HG03045 (cell line): ENCODE results near the gene CCDC9B.

ENCODE experiments used
- ATAC-seq: cut with Tn5 transposase; IDR thresholded peaks from one replicate; pipeline ENCODE4 v1.9.1; 2021; ENCODE audit warnings: mild to moderate bottlenecking, moderate library complexity; ENCODE audit not compliant: unreplicated experiment

Gene CCDC9B

DNA sequence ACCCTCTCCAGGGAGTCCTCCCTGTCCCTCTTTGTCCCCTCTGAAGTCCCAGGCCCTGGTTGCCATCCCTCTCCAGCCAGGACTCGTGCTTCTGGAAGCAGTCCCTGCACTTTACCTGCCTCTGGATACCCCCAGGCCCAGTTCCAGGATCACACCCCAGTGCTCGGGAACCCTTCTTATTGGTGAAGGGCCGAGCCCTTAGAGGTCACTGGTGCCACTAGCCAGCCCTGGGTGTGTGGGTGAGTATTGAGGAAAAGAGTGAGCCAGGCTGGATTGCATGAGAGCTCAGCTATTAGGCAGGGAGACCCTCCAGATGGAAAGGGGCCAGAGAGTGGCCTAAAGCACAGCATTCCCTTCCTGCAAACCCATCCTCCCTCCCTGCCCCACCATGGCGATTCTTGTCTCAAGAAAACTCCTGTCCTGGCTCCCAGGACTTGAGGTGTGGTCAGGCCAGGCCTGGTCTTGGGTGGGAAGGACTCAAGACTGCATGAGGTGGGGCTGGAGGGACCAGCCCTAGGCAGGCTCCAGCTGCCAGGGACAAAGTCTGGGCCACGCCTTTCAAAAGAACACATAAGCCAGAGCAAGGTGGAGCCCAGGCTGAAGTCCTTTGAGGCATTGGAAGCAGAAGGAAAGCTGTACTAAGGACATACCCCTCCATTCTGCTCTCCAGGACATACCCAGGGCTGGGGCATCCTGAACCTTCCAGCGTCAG is 5.3 kb upstream of the CCDC9B start:
- no peak for ATAC-seq

DNA sequence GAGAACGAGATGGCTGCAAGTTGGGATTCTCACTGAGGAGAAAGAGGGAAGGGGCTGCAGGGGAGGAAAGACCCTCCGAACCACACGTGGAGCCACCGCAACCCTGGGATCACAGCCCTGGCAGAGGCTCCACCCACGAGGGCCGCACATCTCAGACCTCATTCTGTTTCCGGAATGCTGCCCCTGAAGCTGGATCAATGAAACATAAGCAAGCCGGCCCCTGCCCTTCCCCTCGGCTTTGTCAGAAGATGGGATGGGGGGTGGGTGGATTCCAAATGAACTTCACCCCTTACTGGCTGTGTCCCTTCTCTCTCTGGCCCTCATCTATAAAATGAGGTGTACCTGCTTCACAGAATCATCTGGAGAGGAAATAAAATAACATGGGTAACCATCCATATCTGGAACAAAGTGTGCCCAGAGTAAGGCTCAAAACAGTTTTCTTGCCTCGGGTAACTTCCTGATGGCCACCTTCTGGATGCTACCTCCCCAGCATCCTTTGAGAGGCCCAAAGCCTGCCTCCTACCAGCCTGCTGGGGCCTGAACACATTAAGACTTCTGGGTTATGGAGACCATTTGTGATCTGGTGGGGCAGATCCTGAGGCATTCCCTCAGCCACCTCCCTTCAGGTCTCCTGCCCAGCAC is 4.6 kb upstream of the CCDC9B start:
- no peak for ATAC-seq

DNA sequence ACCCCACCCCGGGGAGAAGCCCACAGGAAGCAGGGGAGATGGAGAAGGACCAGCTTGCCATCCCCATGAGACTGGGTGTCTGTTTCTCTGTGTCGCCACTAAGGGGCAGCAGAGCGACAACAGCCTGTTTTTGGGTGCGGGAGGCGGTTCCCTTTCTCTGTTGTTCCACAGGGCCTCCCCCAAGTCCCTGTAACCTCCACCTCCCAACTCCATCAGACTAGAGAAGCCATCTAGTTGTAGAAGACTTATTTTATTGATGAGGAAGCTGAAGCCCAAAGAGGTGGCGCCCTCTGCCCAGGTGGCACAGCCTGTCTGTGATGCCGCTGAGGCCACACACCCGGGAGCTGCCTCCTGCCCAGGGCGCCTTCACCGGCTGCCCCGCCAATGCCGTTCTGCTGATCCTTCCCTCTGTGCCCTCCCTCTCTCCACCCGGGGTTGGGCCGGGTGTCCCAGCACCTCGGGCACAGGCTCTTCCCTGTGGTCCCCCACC is 3.9 kb upstream of the CCDC9B start:
- no peak for ATAC-seq

DNA sequence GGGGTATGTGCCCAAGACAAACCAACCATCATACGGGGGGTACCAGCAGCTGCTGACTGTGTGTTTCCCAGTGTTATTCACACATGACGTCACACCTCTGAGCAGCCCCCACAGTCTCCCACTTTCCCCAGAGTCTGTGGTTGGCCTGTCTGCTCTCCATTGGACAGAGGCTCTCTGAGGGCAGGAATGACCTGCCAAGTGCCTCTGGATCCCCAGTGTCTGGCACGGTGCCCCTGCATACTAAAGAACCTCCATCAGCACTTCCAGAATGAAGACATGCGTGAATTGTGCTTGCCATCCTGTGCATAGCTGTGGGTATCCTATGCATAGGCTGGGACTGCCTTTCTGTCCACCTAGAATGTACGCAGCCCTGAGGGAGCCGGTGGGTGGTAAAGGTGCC is 3.5 kb upstream of the CCDC9B start:
- no peak for ATAC-seq

DNA sequence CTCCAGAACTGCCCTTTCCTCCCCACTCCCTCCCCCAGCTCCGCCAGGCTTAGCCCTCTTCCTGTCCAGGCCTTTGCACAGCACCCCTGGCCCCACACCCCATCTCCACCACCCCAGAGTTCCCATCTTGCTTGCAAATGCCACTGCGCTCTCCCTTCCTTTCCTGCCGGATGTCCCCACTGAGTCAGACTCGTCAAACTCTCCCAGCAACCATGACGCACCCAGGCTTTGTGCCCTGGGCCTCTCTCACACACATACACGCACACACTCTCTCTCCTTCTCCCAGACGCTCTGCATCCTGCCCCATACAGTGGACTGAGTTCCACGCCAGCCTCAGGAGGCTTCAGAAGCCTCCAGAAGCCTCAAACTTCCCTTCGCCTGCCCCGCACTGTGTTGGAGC is 2.8 kb upstream of the CCDC9B start:
- ATAC-seq = no peak

DNA sequence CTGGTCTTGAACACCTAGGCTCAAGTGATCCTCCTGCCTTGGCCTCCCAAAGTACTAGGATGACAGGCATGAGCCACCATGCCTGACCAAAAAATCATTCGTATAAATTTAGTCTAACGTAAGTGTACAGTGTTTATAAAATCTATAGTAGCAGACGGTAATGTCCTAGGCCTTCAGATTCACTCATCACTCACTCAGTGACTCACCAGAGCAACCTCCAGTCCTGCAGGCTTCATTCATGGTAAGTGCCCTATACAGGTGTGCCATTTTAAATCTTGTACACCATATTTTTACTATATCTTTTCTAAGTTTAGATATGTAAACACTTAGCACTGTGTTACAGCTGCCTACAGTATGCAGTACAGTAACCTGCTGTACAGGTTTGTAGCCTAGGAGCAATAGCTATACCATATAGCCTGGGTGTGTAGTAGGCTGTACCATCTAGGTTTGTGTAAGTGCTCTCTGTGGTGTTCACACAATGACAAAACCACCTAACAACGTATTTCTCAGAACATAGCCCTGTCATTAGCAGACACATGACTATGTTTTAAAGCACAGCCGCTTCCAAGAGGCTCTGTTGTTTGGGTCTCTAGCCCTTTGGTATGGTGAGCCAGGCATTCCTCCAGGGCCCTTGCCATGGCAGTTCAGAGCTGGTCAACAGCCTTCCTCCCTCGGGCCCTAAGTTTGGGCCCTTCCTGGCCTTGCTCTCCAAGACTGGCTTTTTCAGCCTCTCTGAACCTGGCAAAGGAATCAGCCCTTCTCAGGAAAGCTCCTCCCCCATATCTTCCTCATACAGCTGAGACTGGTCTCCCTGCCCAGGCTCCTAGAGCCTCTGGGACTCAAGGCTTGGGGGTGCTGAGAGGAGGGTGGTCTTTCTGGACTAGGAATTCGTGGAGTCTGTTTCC is 1.9 kb upstream of the CCDC9B start:
- no peak for ATAC-seq

DNA sequence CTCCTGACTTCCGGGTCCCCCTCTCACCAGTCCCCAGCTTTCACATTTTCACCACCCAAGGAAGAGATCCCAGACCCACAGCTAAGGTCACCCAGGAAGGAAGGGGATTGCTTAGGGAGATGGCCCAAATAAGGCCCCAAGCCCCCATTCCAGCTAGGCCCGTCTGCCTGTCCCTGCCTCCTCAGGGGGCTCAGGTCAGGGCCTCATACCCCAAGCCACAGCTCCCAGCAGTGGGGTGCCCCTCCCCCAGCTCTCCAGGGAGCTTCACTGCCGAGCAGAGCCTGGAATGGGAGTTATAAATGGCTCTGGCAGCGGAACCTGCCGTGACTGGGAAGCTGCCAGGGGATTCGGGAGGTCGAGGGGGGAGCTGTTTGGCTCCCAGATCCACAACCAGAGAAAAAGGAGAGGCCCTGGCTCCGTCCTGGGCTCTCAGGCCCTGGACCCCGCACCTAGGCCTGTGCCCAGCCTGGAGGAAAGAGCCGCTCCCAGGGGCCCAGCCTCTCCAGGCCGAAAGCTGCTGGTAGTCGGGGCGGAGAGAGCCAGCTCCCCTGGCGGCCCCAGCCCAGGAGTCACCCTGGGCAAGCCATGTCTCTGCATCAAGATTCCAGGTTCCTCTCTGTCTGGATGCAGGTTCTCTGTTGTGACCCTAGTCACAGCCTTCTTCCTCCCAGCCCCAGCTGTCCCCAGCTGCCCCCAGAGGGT is 550 bp downstream of the CCDC9B start:
- ATAC-seq = no peak

DNA sequence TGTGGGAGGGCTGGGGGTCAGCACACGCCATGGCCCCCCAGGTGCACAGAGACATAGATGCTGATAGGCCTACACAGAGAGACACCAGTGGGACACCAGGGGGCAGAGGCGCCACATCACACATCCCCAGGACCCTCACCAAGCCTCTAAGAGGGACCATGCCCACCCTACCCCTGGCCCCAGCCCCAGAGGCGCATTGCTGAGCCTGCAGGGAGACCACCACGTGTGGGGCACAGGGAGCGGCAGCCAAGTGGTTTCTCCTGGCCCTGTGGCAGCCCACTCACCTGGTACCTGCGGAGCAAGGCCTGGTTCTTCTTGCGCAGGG is 1.2 kb downstream of the CCDC9B start:
- ATAC-seq = no peak

DNA sequence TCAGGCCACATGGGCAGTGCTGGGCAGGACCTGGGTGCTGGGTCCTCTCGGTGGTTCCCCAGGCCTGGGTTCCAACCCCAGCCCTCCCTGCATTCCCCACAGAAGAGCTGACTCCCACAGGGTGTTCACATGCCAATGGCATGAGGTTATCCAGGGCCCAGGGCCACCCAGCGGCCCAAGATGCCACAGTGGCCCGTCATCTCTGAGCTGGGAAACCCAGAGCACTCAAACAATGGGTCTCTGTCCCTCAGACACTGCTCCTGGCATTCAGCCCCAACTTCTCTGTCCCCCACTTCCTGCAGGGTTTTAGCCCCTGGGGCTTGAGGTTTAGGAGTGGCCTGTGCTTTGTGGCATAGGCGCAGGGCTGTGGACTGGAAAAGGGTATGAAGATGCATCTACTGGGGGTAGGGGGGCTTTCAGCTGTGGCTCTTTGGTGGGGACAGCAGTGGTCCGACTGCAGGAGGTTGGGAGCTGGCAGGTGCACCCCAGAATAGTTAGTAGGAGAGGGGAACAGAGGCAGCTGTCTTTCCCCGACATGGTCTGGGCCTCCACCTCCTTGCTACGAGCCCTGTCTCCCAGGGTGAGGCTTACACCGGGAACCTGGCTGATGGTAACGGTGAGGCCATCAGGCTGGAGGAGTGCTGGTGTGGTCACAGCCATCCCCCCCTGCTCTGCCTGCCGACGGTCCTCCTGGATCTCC is 1.7 kb downstream of the CCDC9B start:
- no peak for ATAC-seq

DNA sequence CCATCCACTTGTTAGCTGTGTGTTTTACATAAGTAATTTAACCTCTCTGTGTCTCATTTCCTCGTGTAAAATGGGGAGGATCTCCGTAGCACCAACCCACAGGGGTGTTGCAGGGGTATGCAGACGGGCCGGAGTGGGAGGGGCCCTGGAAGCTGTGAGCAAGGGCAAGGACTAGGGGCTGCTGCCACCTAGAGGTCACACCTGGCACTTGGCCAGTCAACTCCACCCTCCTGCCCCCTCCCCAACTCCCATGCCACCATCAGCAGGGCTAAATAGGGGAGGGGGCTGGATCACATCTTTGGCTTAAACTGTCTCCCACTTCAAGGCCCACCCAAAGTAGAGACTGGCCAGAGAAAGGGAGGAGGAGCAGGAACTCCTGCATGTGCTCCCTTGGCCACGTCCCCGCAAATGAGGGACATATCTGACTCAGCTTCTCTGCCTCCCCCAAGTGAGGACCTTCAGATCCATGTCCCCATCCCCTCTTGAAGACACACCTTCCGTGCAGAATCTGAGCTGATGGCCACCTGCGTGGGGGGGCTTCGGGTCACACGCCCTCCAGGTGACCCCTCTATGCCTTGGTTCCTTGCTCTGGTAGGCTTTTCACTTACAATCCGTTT is 2.6 kb downstream of the CCDC9B start:
- ATAC-seq = no peak

DNA sequence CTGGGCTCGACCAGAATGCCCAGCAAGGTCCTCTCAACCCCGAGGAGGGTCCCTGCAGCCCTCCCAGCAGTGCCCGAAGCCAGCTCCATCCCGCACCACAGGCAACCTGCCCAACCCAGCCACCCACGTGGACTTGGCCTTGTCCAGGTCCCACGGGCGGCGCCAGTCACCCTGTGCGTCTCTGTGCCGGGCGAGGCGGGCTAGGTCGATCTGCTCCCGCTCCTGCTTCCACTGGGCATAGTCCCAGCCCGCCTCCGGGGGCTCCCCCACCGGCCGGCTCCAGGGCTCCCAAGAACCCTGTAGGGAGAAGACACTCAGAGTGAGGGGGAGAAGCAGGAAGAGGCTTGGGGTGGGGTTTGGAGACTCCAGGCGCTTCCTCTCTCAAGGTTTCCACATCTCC is 3.1 kb downstream of the CCDC9B start:
- no peak for ATAC-seq

DNA sequence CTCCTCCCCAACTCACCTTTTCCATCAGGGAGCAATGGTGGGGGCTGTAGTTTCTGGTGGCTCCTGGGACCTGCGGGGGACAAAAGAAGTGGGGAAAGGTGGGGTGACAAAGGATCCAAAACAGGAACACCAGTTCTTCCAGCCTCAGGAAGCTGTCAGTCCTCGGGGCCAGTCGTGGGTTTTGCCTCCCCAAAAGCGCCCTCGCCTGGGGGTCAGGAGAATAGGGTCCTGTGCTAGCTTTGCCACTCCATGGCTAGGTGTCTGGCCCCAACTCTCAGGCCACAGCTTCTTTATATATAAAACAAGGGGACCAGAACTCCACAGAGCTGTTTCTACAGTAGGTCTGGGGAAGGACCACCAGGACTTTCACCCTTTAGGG is 4.0 kb downstream of the CCDC9B start:
- ATAC-seq = no peak

DNA sequence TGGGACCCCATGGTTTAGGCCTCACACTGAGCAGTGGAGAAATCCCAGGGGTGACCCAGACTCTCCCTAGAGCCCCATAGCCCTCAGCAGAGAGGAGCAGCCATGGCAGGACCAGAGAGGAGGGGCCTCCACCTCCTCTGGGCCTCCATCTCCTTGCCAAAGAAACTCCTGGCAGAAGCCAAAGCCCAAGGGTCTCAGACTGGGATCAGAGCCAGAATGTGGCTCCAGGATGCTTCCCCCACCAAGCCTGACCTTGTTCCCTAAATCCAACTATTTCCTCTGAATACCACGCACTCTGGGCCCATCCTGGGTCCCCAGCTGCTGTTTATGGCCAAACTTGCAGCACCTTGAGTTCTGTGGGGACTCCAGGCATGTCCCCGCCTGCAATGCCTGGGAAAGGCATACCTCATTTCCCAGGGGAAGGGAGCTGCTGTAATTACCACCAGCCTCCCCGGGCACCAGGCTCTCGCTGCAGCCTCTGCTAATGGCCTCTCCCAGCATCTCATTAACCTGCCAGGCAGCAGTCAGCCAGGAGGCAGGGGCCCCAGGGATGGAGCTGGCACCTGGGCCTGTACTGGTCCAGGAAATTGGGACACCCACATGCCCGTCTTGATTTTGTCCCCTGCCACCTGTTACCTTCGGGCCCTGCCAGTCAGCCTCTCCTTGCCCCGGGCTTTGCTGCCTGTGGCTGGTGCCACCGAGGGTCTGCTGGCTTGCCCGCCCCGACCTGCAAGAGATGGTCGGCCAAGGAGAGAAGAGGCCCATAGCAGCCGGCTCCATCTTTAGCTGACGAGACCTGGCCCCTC is 4.6 kb downstream of the CCDC9B start:
- ATAC-seq = no peak

DNA sequence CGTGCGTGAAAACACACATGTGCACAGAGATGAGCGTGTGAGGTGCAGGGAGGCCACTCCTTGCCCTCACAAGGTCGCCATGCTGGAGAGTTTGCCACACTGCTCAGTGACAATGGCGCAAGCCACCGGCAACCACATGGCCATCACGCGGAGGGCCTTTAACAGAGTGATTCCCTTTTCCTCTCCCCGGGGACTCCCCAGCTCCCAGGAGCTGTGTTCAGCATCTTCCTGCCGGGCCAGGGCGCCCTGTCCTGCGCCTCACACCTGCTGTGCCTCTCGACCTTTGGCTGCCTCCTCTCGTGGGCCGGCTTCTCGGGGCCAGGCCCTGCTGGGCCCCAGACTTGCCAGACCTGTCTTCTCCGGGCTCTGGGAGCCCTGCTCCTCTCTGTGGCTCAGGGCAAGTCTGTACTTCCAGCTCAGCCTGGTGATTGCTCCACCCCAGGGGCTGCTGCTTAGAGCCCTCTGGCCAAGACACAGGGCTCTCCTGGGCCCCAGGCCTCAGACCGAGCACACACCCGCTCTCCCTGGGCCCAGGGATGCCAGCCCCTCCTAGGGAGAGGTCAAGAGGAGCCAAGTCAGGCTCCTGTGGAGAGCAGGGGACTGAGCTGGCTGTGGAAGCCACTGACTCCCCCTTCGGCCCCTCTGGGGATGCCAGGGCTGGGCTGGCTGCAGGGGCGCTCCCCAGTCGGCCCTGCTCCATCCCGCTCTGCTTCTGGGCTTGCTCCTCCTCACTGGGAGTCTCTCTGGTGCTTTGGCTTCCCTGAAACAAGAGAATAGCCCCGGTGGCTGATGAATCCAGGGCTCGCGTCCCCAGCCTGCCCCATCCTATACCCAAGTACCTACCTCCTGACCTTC is 5.6 kb downstream of the CCDC9B start:
- no peak for ATAC-seq

DNA sequence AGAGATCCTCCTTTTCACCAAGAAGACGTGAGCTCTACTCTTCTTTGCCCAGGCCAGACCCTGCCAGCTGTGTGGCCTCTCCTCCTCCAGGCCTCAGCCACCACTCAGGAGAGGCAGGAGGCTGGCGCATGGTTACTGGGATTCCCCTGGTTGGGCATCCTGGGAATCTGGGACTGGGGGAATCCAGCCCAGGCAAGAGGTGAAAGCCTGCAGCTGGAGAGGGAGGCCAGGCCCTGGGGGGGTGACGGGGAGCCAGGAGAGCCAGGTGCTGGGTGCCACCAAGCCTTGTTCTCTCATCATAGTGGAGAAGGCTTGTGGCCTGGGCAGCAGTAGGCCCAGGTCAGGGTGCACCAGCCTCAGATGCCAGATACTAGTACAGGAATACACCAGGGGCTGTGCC is 6.2 kb downstream of the CCDC9B start:
- no peak for ATAC-seq

DNA sequence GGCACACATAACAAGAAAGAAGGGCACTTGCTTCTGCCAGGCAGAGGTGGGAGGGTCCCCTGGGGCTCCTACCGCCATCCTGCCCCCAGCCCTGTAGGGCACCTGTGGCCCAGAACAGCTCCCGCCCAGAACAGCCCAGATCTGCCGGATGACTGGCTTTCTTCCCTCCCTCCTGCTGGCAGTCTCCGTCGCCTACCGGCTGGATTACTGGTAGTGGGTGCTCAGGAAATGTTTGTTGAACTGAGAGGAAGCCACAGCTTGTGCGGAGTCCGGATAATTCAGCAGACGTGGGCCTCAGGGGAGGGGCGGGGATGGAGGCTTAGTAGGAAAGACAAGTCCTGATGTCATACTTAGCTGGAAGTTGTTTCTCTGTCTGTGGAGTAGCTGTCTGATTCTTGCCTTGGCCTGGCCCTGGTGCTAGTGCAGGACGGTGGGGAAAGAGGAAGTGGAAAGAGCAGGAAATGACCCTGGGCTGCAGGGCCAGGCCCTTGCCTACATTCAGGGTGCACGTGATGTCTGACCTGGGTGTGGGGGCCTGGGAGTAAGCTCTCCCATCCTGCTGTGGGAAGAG is 6.7 kb downstream of the CCDC9B start:
- ATAC-seq = no peak

DNA sequence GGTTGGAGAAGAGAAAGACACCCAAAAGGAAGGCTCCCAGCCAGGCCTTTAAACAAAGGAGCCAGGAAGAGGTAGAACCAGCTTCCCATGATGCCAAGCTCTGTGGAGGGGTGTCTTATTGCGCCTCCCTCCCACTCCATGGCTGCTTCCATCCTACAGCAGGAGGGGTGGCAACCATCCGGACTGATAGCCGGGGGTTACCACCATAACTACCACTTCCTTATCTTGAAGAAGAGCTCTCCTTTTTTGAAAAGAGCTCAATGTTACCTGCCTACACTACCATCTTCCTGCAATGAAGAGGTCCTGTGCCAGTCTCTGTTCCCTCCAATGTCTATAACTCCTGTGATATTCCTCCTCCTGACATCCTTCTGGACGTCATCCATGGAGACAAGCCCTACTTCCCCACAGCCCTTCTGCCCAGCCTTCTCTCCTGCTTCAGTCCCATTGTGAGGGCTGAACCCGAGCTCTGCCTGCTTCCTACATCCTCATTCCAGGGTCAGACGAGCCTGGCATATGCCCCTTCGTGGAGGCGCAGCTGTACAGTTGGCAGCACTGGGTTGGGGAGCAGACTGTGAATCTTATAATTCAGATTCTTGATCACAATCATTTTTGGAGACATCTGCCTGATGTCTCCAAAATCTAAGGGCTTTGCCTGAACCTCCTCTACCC is 8.5 kb downstream of the CCDC9B start:
- ATAC-seq = no peak

DNA sequence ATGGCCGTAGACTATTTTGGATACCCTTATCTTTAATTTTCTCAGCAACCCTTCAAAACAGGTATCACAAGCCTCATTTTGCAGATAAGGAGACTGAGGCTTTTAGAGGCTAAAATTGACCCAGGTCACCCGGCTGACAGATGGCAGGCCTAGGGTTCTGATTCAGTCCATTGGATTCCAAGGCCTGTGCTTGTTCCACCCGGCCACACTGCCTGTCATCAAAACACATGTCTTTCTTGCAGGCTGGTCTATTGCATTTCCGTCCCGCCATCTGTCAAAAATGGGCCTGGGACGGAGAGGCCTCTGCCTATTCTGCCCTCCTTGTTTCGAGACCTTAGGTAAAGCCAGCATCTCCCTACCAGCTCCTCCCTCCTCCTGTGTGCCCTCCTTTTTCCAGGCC is 9.1 kb downstream of the CCDC9B start:
- no peak for ATAC-seq
